ENCODE data around the gene DST.

DNA sequence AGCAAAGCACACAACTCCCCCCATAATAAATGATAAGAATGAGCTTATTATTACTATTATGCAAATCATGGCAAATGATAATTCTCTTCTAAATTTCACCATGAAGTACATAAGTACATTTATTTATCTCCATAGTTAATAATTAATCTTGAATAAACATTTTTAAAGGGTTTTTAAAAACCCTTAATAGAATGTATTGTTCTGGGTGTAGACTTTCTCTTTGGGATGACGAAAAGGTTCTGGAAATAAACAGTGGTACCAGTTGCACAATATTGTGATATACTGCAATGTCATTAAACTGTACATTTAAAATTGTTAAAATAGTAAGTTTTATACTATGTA lies 18.0 kb downstream of the DST start:
- TF ChIP-seq, protein P1, sequence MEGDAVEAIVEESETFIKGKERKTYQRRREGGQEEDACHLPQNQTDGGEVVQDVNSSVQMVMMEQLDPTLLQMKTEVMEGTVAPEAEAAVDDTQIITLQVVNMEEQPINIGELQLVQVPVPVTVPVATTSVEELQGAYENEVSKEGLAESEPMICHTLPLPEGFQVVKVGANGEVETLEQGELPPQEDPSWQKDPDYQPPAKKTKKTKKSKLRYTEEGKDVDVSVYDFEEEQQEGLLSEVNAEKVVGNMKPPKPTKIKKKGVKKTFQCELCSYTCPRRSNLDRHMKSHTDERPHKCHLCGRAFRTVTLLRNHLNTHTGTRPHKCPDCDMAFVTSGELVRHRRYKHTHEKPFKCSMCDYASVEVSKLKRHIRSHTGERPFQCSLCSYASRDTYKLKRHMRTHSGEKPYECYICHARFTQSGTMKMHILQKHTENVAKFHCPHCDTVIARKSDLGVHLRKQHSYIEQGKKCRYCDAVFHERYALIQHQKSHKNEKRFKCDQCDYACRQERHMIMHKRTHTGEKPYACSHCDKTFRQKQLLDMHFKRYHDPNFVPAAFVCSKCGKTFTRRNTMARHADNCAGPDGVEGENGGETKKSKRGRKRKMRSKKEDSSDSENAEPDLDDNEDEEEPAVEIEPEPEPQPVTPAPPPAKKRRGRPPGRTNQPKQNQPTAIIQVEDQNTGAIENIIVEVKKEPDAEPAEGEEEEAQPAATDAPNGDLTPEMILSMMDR (conservative IDR thresholded peaks at IDR 0.05; ENCODE audit: low read depth, low read length): no peak
- TF ChIP-seq EZH2 (IDR thresholded peaks at IDR 0.05; ENCODE audit: borderline replicate concordance, low read depth, low read length, poor library complexity, severe bottlenecking): no peak
